ENCODE measurements around the gene EME2.

- TF ChIP-seq CTCF (conservative IDR thresholded peaks at IDR 0.05 in 1 of 2, IDR thresholded peaks at IDR 0.05 in 1 of 2; ENCODE audit: extremely low read depth in 1 of 2, insufficient read depth in 1 of 2, low read depth in 1 of 2, low read length in 2 of 2) (no peak), EZH2 (IDR thresholded peaks at IDR 0.05; ENCODE audit: borderline replicate concordance, low read length) (no peak)
These were observed 21.7 kb downstream of the EME2 start for GRCh38 chr16:1794221-1794871.
